ENCODE measurements around the gene ZPBP2.

- TF ChIP-seq POLR2AphosphoS5 (IDR thresholded peaks at IDR 0.05; ENCODE audit: low read depth, low read length) (no peak), EGR1 (IDR thresholded peaks at IDR 0.05; ENCODE audit: low read depth) (no peak), EZH2 (IDR thresholded peaks at IDR 0.05) (no peak), CTCF (IDR thresholded peaks at IDR 0.05 in 2 of 3, conservative IDR thresholded peaks at IDR 0.05 in 1 of 3; ENCODE audit: borderline replicate concordance in 1 of 3, insufficient read depth in 1 of 3, low read depth in 2 of 3, low read length in 2 of 3) (no peak), SRF (IDR thresholded peaks at IDR 0.05; ENCODE audit: low read depth) (no peak)
Observed at GRCh38 chr17:39820541-39820940, 47.5 kb upstream of the ZPBP2 start.

Measured in HCT116 (cell line).